Stimulated activated CD8-positive, alpha-beta memory T cell treated with anti-CD3 and anti-CD28 coated beads, Interleukin-2, amount 100 ng/mL, for 1 hour (primary cell): ENCODE measurements around the gene ADAM29.
"Not testable (repeated sequence)": the region's sequence is repeated elsewhere in the genome, so short reads cannot be mapped to it uniquely, and the experiment has no call there.

Experiments used
- DNase-seq, 2 donors: peaks; one replicate each; pipeline ENCODE4 v3.0.0-alpha.2; 2020; ENCODE audit warnings: low read depth in 2 of 2

The ADAM29 gene

GRCh38 chr4:174918058-174918457, at the start of gene ADAM29:
ADAM29 (plus strand) TSS chr4:174918358; CDS start chr4:174975526, 57,168 bp downstream.
- DNase-seq: no peak

DNA sequence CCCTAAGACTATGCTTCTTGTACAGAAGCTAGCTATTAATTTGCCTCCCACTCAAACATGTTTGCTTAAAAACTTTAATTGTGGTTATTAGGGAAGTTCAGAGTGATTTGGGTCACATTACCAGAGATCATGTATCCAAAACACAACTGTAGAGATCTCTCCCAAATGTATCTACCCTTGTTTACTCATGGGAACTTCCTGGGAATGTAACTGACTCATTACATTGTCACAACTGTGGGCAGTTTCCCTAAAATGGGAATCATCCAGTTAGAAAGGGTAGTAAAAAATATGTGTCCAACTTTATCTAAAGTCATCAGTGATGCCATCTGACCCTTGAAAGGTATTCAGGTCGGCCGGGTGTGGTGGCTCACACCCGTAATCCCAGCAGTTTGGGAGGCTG, 48.8 kb upstream of the ADAM29 start:
- no peak for DNase-seq

GRCh38 chr4:174870311-174870710, 47.8 kb upstream of the ADAM29 start:
- DNase-seq: no peak

GRCh38 chr4:174871407-174871806, 46.8 kb upstream of the ADAM29 start:
- no peak for DNase-seq

DNA sequence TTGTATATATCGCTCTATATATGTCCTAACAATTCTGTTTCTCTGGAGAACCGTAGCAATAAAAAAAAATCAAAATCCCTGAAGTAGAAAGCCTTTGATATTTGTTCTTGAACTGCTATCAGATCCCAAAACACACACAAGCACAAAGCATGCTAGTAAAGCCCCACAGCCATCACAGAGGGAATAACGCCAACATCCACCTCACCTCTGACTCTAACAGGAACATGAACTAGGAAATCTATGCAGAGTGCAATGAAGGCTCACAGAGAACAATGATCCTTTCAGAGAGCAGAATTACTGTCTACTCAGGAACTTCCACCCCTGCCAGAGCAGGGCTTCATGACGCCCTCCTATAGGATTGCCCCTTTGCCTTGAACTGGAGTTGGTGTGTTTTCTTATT, 45.0 kb upstream of the ADAM29 start:
- DNase-seq: not testable (repeated sequence)

DNA sequence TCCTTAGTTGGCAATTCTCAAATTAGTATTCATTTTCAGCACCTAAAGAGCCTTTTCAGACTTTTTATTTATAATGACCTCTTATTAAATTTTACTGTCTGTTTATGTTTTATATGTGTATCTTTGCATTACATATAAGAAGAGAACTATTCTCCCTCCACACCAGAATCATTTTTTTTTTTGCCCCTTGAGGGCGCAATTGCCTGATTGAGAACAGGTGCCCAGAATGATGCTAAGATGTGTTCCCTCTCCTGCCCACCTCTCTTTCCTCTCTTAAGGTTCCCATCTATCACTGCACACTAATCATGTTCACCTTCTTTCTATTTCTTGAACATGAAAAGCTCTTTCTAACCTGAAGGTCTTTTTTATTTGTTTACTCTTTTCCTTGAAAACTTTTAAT, 44.2 kb upstream of the ADAM29 start:
- DNase-seq: no peak

DNA sequence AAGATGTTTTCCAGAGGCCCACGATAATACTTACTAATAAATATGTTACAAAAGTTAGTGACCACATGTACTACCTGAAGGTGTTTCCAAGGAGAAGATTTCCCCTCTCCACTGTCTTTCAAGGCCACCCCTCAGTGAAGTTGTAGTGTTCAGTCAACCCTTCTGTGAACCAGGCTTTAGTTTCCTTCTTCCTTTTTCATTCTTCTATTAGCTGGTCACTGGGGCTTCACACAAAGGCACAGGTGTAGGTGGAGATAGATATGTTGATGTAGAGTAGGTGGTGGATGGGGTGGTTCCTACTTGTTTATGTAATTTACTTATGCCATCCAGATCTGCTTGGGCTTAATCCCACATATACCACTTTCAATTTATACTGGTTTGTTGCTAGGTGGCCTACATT, 43.3 kb upstream of the ADAM29 start:
- DNase-seq: no peak

DNA sequence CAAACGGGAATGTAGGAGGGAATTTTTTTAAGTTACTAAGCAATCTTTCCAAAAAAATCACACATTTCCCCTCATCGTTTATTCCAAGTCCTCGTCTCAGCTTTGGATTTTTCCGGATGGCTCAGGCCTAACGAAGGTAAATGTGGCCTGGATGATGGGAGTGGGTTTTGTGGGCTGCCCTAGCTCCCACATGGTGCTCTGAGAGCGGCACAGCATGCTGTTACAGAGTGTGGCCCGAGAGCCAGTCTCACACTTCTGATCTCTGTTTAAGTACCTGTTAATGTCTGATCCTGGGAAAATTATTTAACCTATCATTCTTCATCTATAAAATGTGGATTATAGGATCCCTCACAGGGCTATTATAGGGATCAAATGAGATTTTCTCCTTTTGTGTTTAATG, 38.2 kb upstream of the ADAM29 start:
- no peak for DNase-seq

GRCh38 chr4:174882317-174882992, 35.7 kb upstream of the ADAM29 start:
- no peak for DNase-seq

DNA sequence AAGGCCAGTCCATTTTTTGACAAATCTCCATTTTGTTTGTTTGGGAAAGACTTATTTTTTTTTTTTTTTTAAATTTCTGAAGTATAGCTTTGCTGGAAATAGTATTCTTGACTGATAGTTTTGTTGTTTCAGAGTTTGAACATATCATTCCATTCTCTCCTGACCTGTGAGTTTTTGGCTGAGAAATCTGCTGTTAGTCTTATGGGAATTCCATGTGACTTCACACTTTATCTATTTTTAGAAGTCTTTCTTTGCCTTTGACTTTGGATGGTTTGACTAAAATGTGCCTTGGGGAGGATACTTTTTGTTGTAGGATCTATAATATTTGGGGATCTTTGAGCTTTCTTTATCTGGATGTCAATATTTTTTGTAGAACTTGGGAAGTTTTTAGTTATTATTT, 10.7 kb upstream of the ADAM29 start:
- DNase-seq: no peak

DNA sequence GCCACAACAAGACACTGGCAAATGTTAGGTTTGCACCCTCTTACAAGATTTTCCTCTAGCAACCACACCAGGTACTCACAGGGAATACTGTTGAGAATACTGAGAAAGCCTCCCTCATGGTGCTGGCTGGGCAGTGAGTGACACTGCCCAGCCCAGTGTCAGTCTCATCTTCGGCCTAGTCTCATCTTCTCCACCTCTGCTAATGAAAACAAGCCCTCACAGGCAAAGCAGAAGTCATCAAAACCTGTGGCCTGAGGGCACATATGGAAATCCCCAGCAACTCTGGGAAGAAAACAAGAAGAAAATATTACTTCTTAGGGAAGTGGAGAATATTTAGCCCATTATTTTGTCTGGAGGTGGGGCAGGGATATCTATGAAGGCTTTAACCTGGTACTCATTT, 7.9 kb upstream of the ADAM29 start:
- no peak for DNase-seq

- no peak for DNase-seq
These were observed 5.1 kb upstream of the ADAM29 start for GRCh38 chr4:174912919-174913543.

GRCh38 chr4:174919886-174920423, 1.8 kb downstream of the ADAM29 start:
- DNase-seq: no peak

DNA sequence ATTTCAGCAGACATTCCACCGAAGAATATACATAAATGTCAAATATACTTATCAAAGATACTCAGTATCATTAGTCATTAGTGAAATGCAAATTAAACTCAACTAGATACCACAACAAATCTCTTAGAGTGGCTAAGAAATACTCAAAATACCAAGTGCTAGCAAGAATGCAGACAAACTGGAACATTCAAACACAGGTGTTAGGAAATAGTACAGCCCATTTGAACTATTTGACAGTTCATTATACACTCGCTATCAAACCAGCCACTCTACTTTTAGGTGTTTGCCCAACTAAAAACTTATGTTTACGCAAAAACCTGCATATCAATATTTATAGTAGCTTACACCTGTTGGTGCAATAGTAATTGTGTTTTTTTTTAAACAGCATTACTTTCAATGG, 8.8 kb downstream of the ADAM29 start:
- DNase-seq: no peak

GRCh38 chr4:174928174-174928573, 10.0 kb downstream of the ADAM29 start:
- no peak for DNase-seq

DNA sequence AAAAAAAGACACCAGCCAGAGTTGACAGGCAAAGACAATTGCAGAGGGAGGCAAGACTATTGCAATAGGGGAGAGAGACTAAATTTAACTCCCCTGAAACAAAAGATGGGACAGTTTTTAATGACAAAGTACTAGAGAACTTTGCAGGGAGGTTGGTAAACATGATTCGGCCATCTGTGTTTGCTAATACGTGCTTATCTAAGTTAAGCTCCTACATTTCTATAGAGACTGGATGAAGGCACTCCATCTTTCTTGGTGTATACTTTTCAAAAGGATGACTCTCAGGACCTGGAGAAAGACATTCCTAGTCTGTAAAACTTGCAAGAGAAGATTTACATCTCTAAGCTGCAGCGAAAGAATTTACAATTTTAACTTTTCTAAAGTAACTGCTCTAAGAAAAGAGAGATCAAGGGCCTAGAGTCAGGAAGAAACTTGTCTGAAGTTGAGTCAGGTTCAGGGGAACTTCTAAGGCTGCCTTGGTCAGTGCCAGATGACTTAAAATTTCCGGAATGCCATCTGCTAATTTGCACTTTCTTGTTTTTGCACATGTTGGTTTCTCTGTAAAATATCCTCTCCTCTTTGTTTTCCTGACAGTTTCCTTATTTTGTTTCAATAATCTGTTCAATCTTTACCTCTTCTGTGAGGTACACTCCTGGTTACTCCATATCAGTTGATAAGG, 10.6 kb downstream of the ADAM29 start:
- DNase-seq: no peak

- DNase-seq: no peak
These were observed 11.2 kb downstream of the ADAM29 start for GRCh38 chr4:174929346-174929745.

- DNase-seq: no peak
These were observed 12.7 kb downstream of the ADAM29 start for GRCh38 chr4:174930895-174931294.

- DNase-seq: no peak
These were observed 14.9 kb downstream of the ADAM29 start for GRCh38 chr4:174933083-174933482.

GRCh38 chr4:174934360-174934759, 16.2 kb downstream of the ADAM29 start:
- no peak for DNase-seq

DNA sequence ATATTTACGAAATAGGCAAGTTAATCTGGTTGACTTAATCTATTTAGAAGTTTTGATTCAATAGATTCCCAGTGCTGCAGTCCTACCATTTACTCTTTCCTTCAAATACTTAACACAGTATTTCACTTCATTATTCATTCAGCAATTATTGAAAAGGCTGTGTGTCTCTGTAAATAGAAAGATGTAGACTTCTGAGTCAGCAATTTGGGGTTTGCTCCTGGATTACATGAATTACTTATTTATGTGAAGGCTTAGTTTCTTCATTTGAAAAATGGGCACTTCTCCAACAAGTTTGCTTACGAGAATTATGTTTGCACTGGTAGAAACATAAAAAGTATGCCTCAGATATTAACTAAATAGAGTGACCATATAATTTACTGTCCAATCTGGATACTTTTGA, 17.4 kb downstream of the ADAM29 start:
- DNase-seq: no peak

DNA sequence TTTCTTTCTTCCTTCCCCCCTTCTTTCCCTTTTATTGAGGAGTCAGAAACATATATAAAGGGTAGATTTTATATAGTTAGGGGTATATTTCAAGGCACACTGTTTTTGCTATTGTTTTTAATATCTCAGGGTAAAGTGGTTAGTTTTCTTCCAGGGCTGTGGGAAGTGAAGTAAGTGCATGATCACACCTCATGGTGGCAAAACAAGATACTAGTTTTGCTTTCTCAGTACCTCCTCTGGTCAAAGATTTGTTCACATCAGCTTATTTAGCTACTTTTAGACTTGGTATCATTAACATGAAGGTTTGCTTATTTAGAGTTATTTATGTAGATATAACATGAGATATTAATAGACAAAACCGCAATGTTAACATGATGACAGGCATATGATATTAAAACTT, 21.8 kb downstream of the ADAM29 start:
- no peak for DNase-seq

DNA sequence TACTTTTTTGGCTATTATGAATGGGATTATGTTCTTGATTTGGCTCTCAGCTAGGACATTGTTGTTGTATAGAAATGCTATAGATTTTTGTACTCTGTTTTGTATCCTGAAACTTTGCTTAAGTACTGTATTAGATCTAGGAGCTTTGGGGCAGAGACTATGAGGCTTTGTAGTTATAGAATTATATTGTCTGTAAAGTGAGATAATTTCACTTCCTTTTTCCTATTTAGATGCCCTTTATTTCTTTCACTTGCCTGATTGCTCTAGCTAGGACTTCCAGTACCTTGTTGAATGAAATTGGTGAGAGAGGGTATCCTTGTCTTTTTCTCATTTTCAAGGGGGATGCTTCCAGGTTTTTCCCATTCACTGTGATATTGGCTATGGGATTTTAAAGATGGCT, 28.1 kb downstream of the ADAM29 start:
- DNase-seq: no peak
